GM19351 (cell line): ENCODE measurements around the gene ARHGAP15.

Experiments
- ATAC-seq: cut with Tn5 transposase; IDR thresholded peaks from one replicate; pipeline ENCODE4 v1.9.1; 2021; ENCODE audit warnings: mild to moderate bottlenecking, moderate library complexity; ENCODE audit not compliant: unreplicated experiment

Gene ARHGAP15

GRCh38 chr2:143553261-143553660 lies 424.0 kb downstream of the ARHGAP15 start:
- no peak for ATAC-seq

GRCh38 chr2:143558665-143559064 lies 429.4 kb downstream of the ARHGAP15 start:
- ATAC-seq: no peak

DNA sequence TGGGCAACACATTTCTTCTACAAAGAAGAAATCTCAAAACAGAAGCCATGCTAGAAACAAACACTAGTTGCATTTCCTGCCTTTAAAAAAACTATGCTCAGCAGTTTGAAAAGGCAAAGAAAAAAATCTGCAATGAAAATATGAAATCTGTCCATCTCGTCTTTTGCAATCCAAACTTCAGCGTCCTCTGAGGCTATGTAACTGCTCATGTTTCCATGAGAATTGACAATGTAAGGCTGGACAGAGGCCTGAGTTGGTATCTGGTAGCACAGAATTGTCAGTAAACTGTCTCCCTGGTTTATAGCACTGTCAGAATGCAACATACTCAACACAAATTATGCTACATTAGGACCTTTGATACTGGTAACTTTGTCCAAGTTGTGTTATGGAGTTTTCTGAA lies 429.9 kb downstream of the ARHGAP15 start:
- no peak for ATAC-seq

GRCh38 chr2:143560724-143561123 lies 431.5 kb downstream of the ARHGAP15 start:
- no peak for ATAC-seq

DNA sequence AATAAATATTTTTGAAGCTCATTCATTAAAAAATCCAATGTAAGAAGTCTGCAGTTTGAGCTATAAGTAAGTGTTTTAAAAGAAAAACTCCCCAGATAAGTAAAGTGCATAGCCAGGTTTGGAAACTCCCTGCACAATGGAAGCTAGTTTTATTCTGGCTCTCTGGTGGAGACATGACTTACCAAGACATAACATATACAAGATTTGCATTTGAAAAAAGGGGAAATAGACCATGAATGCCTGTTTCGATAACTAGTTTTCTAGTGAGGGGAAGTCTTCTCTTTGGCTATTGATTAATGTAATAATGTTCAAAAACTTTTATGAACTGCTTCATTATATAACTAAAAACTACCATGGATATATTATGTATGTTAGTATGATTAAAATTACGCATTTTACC lies 435.2 kb downstream of the ARHGAP15 start:
- peak; percentile 97 for ATAC-seq

- no peak for ATAC-seq
These were observed 442.5 kb downstream of the ARHGAP15 start for GRCh38 chr2:143571747-143572146.

DNA sequence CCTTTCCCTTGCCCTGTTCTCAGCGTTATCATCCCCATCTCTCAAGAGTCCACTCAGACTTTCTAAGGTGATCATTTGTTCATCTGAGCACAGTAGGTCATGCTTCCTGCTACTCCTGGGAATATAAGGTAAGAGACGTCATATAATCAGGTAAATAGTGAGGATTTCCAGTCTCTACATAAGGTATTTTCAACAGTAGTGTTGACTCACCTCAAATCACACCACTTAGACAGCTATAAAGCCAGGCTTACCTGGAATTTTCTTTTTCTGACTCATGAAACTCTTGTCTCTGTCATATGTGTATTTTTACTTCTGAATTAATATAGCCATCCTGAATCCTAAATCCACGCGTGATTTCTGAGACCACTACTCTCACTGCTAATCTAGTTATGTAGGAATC lies 443.2 kb downstream of the ARHGAP15 start:
- ATAC-seq: no peak

- ATAC-seq: no peak
These were observed 444.9 kb downstream of the ARHGAP15 start for GRCh38 chr2:143574069-143574468.

DNA sequence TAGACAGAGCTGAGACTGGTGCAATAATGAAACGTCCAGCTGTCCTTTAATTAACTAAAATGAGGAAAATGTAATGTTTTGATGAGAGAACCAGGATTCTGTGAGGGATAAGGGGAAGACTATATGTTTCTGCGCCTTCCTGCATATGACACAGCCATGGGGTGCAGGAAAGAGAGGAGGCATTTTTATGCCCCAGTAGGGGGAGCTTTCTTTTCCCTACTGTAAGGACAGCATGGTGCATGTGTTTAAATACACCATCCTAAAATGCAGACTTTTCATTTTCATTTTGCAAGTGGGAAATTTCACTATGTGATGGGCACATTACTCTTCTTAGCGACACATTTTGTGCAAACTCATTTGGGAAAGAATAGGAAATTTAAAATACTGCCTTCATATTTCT lies 446.1 kb downstream of the ARHGAP15 start:
- no peak for ATAC-seq

- no peak for ATAC-seq
These were observed 448.3 kb downstream of the ARHGAP15 start for GRCh38 chr2:143577489-143577888.

- no peak for ATAC-seq
These were observed 450.2 kb downstream of the ARHGAP15 start for GRCh38 chr2:143579456-143579855.

DNA sequence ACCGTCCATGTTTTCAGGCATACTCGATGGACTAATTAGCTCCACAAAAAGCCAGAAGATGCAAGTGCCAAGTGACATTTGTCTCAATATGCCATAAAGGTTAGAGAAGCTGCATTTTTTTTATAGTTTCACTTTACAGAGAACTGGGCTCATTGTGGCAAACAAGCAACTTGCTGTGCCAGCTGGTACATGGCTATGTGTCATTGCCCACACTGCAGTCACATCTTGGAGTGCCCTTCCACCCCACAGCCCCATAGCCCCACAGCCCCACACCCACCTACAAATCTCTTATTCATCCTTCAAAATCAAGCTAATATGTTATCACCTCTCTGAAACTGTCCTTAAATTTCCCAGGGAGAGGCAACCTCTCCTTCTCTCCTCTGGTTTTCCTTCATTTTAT lies 451.9 kb downstream of the ARHGAP15 start:
- no peak for ATAC-seq

GRCh38 chr2:143582046-143582747 lies 453.0 kb downstream of the ARHGAP15 start:
- no peak for ATAC-seq

DNA sequence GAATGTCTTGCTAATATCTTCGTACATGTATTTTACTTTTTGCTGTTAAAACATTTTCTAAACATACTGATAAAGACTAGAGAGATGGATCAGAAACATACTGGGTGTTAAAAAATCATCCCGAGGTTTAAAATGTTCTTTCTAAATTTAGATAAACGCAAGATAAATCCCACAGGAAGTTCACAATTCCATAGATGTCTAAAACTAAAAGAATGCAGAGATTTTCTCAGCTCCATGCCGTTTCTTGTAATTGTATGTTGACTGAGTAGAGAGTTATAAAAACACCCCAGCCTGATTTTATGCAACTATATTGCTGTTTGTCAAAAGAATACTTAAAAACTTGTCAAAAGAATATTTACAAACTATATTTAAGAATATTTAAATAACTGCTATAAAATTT lies 455.7 kb downstream of the ARHGAP15 start:
- ATAC-seq: no peak

DNA sequence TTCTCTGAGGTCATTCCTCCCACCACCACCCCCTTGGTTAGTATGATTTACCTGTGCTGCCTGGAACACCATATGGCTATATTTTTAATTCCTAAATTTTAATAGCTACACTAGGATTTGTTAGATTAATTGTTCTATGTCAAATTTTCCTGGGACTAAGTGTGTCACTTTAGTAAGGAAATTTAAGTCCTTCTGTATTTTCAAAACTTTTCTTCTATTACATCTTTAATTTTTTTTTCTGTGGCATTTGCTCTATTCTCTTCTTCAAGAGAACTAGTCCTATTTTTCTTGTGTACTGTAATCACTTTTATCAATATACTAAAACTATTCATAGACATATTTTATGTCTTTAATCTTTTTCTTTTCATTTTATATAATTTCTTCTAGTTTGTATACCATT lies 456.9 kb downstream of the ARHGAP15 start:
- ATAC-seq: no peak

- ATAC-seq: no peak
These were observed 459.5 kb downstream of the ARHGAP15 start for GRCh38 chr2:143588746-143589145.

DNA sequence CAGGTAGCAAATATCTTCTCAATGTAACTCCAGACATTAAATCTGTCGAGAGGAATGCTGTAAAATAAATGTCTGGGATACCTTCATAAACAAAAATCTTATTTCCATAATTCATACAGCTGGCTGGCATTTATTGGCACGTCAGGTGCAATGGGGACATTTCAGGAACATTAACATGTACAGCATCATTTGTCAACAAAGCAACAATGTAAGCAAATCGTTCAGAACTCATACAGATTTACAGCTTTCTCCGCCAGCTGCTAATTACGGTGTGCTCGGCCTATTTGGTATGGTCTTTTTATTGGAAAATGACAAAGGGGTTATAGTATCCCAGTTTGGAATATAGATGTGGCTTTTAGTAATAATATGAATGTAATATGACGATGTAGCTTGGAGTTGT lies 464.9 kb downstream of the ARHGAP15 start:
- no peak for ATAC-seq

- ATAC-seq: no peak
These were observed 465.5 kb downstream of the ARHGAP15 start for GRCh38 chr2:143594745-143595144.

- no peak for ATAC-seq
These were observed 470.9 kb downstream of the ARHGAP15 start for GRCh38 chr2:143600116-143600515.

DNA sequence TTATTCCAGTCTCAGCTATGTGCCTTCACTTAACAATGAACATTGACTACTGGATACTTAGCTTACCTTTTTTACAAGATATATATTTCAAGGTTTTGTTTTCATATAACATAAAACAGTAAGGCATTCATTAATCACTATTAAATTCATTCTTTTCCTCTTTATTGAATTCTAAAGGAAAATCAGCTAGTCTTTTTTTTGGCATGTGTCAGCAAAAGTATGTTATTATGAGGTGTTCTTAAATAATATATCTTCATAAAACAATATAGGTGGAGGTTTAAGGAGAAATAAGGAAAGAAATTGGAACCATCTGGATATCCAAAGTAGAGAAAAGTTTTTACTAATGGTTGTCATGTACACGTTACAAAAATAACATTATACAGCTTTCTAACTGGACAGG lies 472.6 kb downstream of the ARHGAP15 start:
- no peak for ATAC-seq

GRCh38 chr2:143603035-143603655 lies 473.9 kb downstream of the ARHGAP15 start:
- ATAC-seq: no peak

DNA sequence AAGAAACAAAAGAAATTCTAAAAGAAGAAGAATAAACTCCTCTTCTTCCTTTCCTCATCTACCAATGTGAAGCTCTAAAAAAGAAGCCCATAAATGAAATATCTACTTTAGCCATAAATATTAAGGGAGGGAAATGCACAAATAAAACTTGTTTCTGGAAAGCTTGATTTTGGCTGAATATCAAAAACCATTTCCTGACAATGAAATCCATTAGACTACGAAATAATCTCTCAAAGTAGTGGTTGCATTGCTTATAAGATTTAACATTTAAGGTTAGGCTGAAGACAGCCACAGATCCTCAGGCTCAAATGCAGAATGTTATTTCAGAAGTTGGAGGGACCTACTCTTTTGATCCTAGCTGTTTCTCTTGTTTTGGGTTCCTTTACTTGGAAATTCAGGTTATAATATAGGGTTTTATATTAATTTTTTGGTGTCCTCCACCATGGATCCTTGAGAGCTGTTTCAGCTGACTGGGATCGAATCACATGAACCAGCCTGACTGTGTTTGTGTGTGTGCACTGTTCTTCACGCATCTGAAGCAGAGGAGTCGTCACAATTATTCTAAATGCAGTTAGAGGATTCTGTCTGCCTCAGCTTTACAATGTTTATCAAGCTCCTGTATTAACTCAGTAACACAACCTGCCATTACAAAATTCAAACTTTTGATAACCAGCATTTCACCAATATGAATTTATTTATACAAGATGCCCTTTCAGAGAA lies 474.8 kb downstream of the ARHGAP15 start:
- ATAC-seq: no peak
